ENCODE data around the gene UTS2R.

DNA sequence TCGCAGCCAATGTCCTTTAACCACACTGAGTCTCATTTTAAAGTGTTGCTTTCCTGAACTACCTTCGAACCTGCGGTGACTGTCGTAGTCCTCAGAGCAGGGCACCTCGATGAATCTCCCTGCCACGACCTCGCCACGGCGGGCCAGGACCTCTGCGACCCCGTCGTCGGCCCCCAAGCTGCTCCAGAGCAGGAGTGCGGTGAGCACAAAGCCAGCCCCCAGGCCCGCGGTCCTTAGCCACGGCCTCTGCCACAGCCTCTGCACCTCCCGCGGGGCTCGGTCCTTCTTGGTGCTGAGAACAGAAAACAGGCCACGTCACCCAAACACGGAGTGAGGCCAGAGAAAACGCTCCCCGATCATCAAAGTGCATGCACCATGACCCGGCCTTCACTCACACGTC is 43.8 kb downstream of the UTS2R start:
- TF ChIP-seq CTCF (IDR thresholded peaks at IDR 0.05) (no peak), POLR2A (IDR thresholded peaks at IDR 0.05) (no peak)

Measured in stomach (tissue), 4 donors.